Body of pancreas (tissue), 4 donors: Measurements from ENCODE around the gene PPP5C. TPM values are rescaled to one million over a fixed set of nuclear protein-coding genes. Genes with fewer than 3 reads are reported as not detected.

ENCODE experiments used
- ATAC-seq: fragments of 150-250 bp; one replicate; pipeline ENCODE4 v1.9.1; 2016
- DNase-seq, 4 donors: peaks; one replicate each; pipeline ENCODE4 v3.0.0-alpha.2; 2019
- H3K27ac ChIP-seq, 4 donors: fragments of 200-600 bp; sonication (generic); 1 replicate in 3 of 4; 2 replicates in 1 of 4; pipeline versions ENCODE4 v1.5.1 to v1.6.1; 2016 to 2019; ENCODE audit warnings: mild to moderate bottlenecking in 1 of 4, mixed read lengths in 1 of 4, moderate library complexity in 1 of 4
- H3K27me3 ChIP-seq, 2 donors: fragments of 200-600 bp; sonication (generic); one replicate each; pipeline ENCODE4 v1.6.0; 2016; ENCODE audit warnings: mild to moderate bottlenecking in 1 of 2
- H3K36me3 ChIP-seq, 2 donors: fragments of 200-600 bp; sonication (generic); replicated peaks in 1 of 2; 2 replicates each; pipeline ENCODE4 v1.5.1; 2016; ENCODE audit warnings: low read depth in 2 of 2; ENCODE audit not compliant: insufficient read depth in 1 of 2
- H3K4me1 ChIP-seq: fragments of 200-600 bp; sonication (generic); one replicate; pipeline ENCODE4 v1.6.0; 2016
- H3K4me3 ChIP-seq, 2 donors: fragments of 200-600 bp; sonication (generic); 1 replicate in 1 of 2; 2 replicates in 1 of 2; pipeline ENCODE4 v1.5.1; 2016 to 2019
- H3K9me3 ChIP-seq, 3 donors: fragments of 200-600 bp; sonication (generic); 1 replicate in 2 of 3; 2 replicates in 1 of 3; pipeline ENCODE4 v1.5.1; 2016
- POLR2A ChIP-seq, 3 donors: fragments of 450-650 bp; IDR thresholded peaks; one replicate each; pipeline ENCODE4 v1.6.1; 2016; ENCODE audit warnings: antibody characterized with exemption in 3 of 3, mild to moderate bottlenecking in 2 of 3
- WGBS, 2 donors: methylation state at CpG; one replicate each; pipeline ENCODE4 v1.1.5; 2017; 5-methylcytosine and 5-hydroxymethylcytosine counted together
- intact Hi-C: fragments of 100-400 bp; cut with DNase I; formaldehyde crosslinking; loops from one replicate; pipeline ENCODE4 v1.15.1; 2023
- total RNA-seq, 2 donors: library from RNA; depleted of rRNA; stranded (reverse); fragments of >200 nt; gene quantifications; one replicate each; pipeline ENCODE4 v1.1.0, GENCODE V29; 2016
- TF ChIP-seq, protein P1 (sequence below), 7 experiments: fragments of 450-650 bp in 4 of 7; fragments of 200-600 bp in 3 of 7; sonication (generic) in 3 of 7; IDR thresholded peaks; one replicate each; pipeline ENCODE4 v1.5.1; 2016 to 2019; ENCODE audit warnings: antibody characterized with exemption in 7 of 7

Gene PPP5C
- total RNA-seq, 2 donors from 2014 or later, result 31.1 to 77.5 TPM

DNA sequence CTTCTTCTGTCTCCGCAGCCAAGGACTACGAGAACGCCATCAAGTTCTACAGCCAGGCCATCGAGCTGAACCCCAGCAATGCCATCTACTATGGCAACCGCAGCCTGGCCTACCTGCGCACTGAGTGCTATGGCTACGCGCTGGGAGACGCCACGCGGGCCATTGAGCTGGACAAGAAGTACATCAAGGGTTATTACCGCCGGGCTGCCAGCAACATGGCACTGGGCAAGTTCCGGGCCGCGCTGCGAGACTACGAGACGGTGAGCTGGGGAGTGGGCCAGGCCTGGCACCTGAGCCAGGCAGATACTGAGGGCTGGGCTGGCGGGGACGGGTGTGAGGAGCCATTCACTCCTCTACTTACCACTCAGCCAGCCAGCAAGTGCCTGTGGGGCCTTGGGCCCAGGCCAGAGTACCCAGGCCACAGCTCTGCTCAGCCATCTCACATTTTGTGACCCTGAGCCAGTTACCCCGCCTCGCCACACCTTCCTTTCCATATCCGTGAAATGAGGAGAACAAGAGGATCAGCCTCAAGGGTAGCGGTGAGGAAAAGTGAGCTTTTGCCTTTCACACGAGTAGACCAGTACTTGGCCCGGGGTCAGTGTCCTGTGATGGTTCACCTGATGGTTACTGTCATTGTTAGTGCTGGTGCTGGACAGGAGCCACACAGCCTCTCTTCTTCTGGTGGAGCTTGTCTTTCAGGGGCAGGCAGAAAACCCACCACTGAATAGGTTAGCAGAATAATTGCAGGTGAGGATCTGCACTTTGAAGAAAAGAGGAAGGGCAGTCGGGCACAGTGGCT, 7.0 kb downstream of the PPP5C start:
- Histone ChIP-seq H3K9me3 (no peaks in the 10 kb centered on the region), H3K27ac (no peak overlapping the region), H3K27me3 (no peaks in the 10 kb centered on the region), H3K4me3 (no peak overlapping the region), H3K4me1 (peaks cover 70% of the 10 kb centered on the region), H3K36me3 (peaks cover 0 to 11% of the 10 kb centered on the region in 2 donors)
- TF ChIP-seq POLR2A (IDR thresholded peaks at IDR 0.05), result no peak
- ATAC-seq, result no peak
- intact Hi-C loops, result no loop called here
- 86 to 89% methylated on average over 4 to 22 of the region's 28 CpGs for whole genome bisulfite sequencing, 2 donors
- peak in 2 of 4 donors; percentile 70 to 73 for DNase-seq

DNA sequence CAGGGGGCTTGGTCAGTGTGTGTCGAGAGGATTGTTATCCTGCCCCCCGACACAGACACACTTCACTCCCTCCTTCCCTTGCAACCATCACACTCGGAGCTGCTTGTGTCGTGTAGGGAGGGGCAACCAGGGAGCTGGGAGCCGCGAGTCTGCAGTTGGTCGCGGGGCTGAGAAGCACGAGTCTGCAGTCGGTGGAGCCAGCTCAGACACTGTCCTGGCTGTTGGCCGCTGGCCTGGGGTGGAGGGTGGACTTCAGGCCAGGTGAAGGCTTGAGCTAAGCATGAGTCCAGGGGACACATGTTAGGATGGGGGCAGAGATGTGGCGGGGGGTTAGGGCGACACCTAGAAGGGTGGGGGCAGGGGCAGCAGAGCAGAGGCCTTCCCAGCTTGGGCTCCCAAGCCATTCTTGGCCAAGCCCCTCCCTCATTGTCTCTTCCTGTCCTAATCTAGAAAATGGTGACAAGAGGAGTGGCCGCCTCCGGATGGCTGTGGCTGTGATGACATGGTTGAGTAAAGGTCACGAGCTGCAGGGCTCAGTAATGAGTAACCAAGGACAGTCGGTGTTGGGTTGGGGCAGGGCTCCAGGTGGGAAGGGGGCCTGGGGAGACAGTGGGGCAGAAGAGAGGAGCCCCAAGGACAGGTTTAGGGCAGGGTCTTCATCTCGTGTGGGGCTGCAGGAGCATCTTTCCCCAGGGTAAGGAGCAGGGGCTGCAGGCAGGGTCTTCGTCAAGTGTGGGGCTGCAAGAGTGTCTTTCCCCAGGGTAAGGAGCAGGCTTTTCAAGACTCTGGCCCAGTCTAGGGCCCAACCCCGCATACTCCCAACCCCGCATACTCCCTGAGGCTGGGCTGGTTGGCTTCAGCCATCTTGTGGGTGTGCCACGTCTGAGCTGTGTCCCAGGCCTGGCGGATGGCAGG, 8.6 kb downstream of the PPP5C start:
- Histone ChIP-seq H3K9me3 (no peaks in the 10 kb centered on the region), H3K4me3 (no peak overlapping the region), H3K27ac (peak overlapping the region in 2 of 4 donors; percentile 31 to 73), H3K36me3 (peaks cover 0 to 11% of the 10 kb centered on the region in 2 donors), H3K27me3 (no peaks in the 10 kb centered on the region), H3K4me1 (peaks cover 54% of the 10 kb centered on the region)
- intact Hi-C loops, result no loop called here
- ATAC-seq (no peak), DNase-seq (no peak)
- no peak for TF ChIP-seq POLR2A (IDR thresholded peaks at IDR 0.05)
- TF ChIP-seq, protein P1, sequence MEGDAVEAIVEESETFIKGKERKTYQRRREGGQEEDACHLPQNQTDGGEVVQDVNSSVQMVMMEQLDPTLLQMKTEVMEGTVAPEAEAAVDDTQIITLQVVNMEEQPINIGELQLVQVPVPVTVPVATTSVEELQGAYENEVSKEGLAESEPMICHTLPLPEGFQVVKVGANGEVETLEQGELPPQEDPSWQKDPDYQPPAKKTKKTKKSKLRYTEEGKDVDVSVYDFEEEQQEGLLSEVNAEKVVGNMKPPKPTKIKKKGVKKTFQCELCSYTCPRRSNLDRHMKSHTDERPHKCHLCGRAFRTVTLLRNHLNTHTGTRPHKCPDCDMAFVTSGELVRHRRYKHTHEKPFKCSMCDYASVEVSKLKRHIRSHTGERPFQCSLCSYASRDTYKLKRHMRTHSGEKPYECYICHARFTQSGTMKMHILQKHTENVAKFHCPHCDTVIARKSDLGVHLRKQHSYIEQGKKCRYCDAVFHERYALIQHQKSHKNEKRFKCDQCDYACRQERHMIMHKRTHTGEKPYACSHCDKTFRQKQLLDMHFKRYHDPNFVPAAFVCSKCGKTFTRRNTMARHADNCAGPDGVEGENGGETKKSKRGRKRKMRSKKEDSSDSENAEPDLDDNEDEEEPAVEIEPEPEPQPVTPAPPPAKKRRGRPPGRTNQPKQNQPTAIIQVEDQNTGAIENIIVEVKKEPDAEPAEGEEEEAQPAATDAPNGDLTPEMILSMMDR (IDR thresholded peaks at IDR 0.05), result no peak
- WGBS, 2 donors, result 73 to 75% methylated on average over 19 to 23 of the region's 23 CpGs

DNA sequence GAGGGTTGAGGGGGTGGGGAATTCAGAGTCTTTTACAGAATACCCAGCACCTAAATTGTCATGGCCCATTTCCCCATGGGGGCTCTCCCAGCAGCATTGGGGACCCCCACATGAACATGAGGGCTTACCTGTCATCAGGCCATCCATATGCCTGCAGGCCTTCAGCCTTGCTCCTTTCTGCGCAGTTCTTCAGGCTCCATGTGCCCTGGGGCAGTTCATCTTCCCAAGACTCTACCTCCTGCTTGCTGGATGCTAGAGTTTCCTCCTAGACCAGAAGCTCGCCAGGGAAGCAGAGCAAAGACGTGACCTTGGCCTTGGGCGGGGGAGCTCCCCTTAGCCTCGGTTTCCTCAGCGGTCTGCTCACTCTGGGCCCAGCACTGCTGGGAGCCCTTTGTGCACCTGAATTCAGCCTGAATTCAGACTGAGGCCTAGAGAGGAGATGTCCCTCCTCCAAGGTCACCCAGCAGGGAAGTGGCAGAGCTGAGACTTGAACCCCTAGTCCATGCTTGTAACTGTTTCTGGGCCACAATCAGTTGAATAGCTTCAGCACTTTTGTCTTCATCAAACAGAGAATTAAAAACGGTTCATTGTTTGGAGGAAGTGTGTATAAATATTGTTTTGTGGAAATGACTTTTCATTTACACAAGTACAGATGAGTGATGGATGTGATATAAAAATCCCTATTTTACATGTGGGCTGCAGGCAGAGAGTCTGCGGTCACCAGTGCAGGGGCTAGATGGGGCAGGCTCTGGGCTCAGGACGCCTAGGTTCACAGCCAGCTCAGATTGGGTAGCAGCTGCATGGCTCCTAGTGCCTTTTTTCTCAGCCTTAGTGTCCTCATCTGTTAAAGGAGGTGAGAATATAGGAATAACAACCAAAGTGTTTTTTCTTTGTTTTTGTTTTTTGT, 9.5 kb downstream of the PPP5C start:
- H3K4me1 ChIP-seq, result peaks cover 45% of the 10 kb centered on the region
- DNase-seq, result no peak
- no peak for TF ChIP-seq POLR2A (IDR thresholded peaks at IDR 0.05)
- TF ChIP-seq, protein P1 (IDR thresholded peaks at IDR 0.05), result no peak
- intact Hi-C loops, result no loop called here
- peak overlapping the region in 3 of 4 donors; percentile 16 to 73 (median 72) for H3K27ac ChIP-seq
- no peak overlapping the region for H3K4me3 ChIP-seq
- H3K9me3 ChIP-seq, result no peaks in the 10 kb centered on the region
- WGBS, 2 donors, result 80 to 84% methylated on average over 9 of the region's 9 CpGs
- peaks cover 0 to 11% of the 10 kb centered on the region in 2 donors for H3K36me3 ChIP-seq
- no peak for ATAC-seq
- no peaks in the 10 kb centered on the region for H3K27me3 ChIP-seq

GRCh38 chr19:46357846-46358583, 11.1 kb downstream of the PPP5C start:
- Histone ChIP-seq H3K9me3 (no peaks in the 10 kb centered on the region), H3K27me3 (no peaks in the 10 kb centered on the region), H3K36me3 (peaks cover 0 to 11% of the 10 kb centered on the region in 2 donors), H3K27ac (peak overlapping the region; percentile 9 to 73 (median 44)), H3K4me3 (no peak overlapping the region), H3K4me1 (peaks cover 29% of the 10 kb centered on the region)
- 48% methylated on average over 7 of the region's 7 CpGs for WGBS, 2 donors
- intact Hi-C loops, result no loop called here
- ATAC-seq, result peak; percentile 81
- TF ChIP-seq POLR2A (IDR thresholded peaks at IDR 0.05), result no peak
- TF ChIP-seq, protein P1 (IDR thresholded peaks at IDR 0.05), result no peak
- peak in 1 of 4 donors; percentile 32 for DNase-seq
